ENCODE results near the gene GFRA1.

DNA sequence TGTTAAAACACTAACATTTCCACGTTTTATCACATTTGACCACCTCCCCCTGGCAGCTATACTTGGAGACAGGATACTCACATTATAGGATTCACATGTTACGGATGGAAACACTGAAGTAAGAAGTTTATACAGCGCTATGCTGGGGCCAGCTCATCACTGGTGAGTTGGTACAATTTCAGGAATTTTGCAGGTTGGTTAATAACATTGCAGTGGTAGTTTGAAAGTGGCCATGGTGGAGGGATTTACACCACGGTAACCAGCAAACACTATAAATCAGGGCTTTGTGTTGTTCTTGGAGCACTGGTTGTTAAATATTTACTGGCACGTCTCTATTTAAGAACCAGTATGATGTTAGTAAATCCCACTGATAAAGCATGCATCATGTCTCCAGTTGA is 174.0 kb downstream of the GFRA1 start:
- TF ChIP-seq, protein P1, sequence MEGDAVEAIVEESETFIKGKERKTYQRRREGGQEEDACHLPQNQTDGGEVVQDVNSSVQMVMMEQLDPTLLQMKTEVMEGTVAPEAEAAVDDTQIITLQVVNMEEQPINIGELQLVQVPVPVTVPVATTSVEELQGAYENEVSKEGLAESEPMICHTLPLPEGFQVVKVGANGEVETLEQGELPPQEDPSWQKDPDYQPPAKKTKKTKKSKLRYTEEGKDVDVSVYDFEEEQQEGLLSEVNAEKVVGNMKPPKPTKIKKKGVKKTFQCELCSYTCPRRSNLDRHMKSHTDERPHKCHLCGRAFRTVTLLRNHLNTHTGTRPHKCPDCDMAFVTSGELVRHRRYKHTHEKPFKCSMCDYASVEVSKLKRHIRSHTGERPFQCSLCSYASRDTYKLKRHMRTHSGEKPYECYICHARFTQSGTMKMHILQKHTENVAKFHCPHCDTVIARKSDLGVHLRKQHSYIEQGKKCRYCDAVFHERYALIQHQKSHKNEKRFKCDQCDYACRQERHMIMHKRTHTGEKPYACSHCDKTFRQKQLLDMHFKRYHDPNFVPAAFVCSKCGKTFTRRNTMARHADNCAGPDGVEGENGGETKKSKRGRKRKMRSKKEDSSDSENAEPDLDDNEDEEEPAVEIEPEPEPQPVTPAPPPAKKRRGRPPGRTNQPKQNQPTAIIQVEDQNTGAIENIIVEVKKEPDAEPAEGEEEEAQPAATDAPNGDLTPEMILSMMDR (IDR thresholded peaks at IDR 0.05; ENCODE audit: poor library complexity): no peak
- TF ChIP-seq EZH2 (IDR thresholded peaks at IDR 0.05; ENCODE audit: borderline replicate concordance): no peak

All from hepatocyte (in vitro differentiated cells).